Tongue (tissue), 3 donors: ENCODE results near the gene GRIN1. TPM values are rescaled to one million over a fixed set of nuclear protein-coding genes. Genes with fewer than 3 reads are reported as not detected.

Experiments used
- DNase-seq: peaks from one replicate; pipeline ENCODE4 v3.0.0-alpha.2; 2015
- small RNA-seq: library from RNA; depleted of rRNA; stranded (forward); fragments of <200 nt; gene quantifications from one replicate; pipeline ENCODE3, GENCODE V24; 2014; ENCODE audit warnings: low replicate concordance
- total RNA-seq: library from RNA; depleted of rRNA; stranded (reverse); fragments of >200 nt; gene quantifications from one replicate; pipeline ENCODE4 v1.2.3, GENCODE V29; 2014

Gene GRIN1
- total RNA-seq, 1 donor from 2014 or later = 1.1 TPM

GRCh38 chr9:137217276-137218211 lies 78.6 kb downstream of the GRIN1 start:
- DNase-seq = no peak

DNA sequence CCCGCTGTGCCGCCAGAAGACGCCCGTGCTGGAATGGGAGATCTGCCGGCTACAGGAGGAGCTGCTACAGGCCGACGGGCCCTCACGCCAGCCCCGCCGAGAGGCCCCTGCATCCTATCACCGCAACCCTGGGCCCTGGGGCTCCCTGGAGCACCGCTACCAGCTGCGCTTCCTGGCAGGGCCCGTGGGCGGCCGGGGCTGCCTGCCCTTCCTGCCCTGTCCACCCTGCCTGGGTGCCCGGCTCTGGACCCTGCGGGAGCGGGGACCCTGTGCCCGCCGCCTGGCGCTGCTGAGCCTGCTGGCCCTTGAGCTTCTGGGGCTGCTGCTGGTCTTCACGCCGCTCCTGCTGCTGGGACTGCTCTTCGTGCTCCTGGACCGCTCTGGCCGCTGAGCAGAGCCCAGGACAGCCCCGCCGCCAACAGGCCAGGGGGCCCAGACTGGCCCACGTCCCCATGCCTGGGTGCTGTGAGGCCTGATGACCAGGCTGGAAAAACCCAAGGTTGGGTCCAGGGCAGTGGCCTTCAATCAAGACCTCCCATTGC lies 79.3 kb downstream of the GRIN1 start:
- no peak for DNase-seq

Small RNA genes lying within 50 kb of the gene (small RNA-seq; reads per million reads assigned to genes)
- not detected for gene MIR3621
- not detected for gene RF00153

Other genes starting within 250 kb of the GRIN1 start
- 95.9 TPM for gene FBXW5, start 194.4 kb upstream of the GRIN1 start, total RNA-seq
- gene C8G, start 193.9 kb upstream of the GRIN1 start, total RNA-seq = 1.4 TPM
- 0.82 TPM for gene LCN12, start 186.9 kb upstream of the GRIN1 start, total RNA-seq
- gene PTGDS, start 161.7 kb upstream of the GRIN1 start, total RNA-seq = 10.2 TPM
- 0.31 TPM for gene LCNL1, start 156.2 kb upstream of the GRIN1 start, total RNA-seq
- gene PAXX, start 146.7 kb upstream of the GRIN1 start, total RNA-seq = 21.7 TPM
- gene CLIC3, start 142.6 kb upstream of the GRIN1 start, total RNA-seq = 4.9 TPM
- 16.6 TPM for gene ABCA2, start 110.9 kb upstream of the GRIN1 start, total RNA-seq
- gene FUT7, start 107.1 kb upstream of the GRIN1 start, total RNA-seq = 0.10 TPM
- gene NPDC1, start 93.0 kb upstream of the GRIN1 start, total RNA-seq = 27.0 TPM
- 7.3 TPM for gene ENTPD2, start 85.1 kb upstream of the GRIN1 start, total RNA-seq
- 5.6 TPM for gene SAPCD2, start 68.6 kb upstream of the GRIN1 start, total RNA-seq
- 3.2 TPM for gene UAP1L1, start 61.6 kb upstream of the GRIN1 start, total RNA-seq
- gene MAN1B1, start 52.2 kb upstream of the GRIN1 start, total RNA-seq = 59.5 TPM
- gene DPP7, start 24.4 kb upstream of the GRIN1 start, total RNA-seq = 22.8 TPM
- gene LRRC26, start 30.9 kb downstream of the GRIN1 start, total RNA-seq = 18.9 TPM
- not detected for gene TMEM210, start 32.9 kb downstream of the GRIN1 start, total RNA-seq
- 29.8 TPM for gene ANAPC2, start 49.4 kb downstream of the GRIN1 start, total RNA-seq
- gene SSNA1, start 49.5 kb downstream of the GRIN1 start, total RNA-seq = 57.3 TPM
- 5.7 TPM for gene TPRN, start 61.6 kb downstream of the GRIN1 start, total RNA-seq
- gene TMEM203, start 66.5 kb downstream of the GRIN1 start, total RNA-seq = 38.3 TPM
- gene NDOR1, start 66.5 kb downstream of the GRIN1 start, total RNA-seq = 3.0 TPM
- not detected for gene RNF208, start 83.1 kb downstream of the GRIN1 start, total RNA-seq
- 3.3 TPM for gene CYSRT1, start 86.0 kb downstream of the GRIN1 start, total RNA-seq
- gene RNF224, start 88.3 kb downstream of the GRIN1 start, total RNA-seq = not detected
- gene SLC34A3, start 91.7 kb downstream of the GRIN1 start, total RNA-seq = not detected
- gene TUBB4B, start 102.1 kb downstream of the GRIN1 start, total RNA-seq = 172 TPM
- not detected for gene STPG3, start 112.1 kb downstream of the GRIN1 start, total RNA-seq
- gene NELFB, start 116.2 kb downstream of the GRIN1 start, total RNA-seq = 50.9 TPM
- 5.4 TPM for gene TOR4A, start 138.6 kb downstream of the GRIN1 start, total RNA-seq
- 18.8 TPM for gene NRARP, start 163.1 kb downstream of the GRIN1 start, total RNA-seq